ENCODE measurements around the gene DENND1C. TPM values are rescaled to one million over a fixed set of nuclear protein-coding genes. Genes with fewer than 3 reads are reported as not detected.
"Not testable (repeated sequence)": the region's sequence is repeated elsewhere in the genome, so short reads cannot be mapped to it uniquely, and the experiment has no call there.

The DENND1C gene
- total RNA-seq, 4 donors from 2014 or later: 1.1 to 8.1 (median 2.5) TPM

DNA sequence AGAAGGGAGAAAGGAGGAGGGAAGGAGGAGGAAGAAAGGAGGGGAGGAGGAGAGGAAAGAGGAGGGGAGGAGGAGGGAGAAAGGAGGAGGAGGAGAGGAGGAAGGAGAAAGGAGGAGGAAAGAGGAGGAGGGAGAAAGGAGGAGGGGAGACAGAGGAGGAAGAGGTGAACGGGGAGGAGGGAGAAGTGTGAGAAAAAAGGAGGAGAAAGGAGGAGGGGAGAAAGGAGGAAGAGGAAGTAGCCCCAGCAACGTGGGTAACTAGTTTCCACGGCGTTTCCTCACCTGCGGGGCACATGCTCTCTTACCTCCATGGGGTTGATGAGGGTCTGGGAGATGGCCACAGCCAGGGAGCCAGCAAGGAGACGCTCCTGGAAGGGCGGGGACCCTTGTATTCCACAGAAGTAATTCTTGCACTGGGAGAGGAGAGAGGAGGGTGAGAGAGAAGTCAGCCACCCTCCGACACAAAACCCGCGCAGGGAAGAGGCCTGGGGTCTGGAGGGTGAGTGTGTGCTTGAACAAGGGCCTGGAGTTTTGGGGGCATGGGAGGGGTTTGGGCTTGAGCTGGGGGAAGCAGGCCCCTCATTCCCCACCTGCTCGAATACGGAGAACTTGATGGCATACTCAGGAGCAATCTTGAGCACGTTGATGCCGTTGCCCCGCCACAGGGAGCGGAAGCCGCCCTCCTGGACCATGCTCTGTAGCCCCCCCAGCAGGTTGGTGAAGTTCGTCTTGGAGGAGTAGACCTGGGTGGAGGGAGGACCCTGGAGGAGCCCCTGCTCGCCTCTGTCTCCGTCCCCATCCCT is 52.0 kb downstream of the DENND1C start:
- Histone ChIP-seq H3K4me3 (no peak overlapping the region), H3K27me3 (no peaks in the 10 kb centered on the region), H3K4me1 (peaks cover 0 to 9% (median 2%) of the 10 kb centered on the region in 4 donors), H3K9me3 (no peaks in the 10 kb centered on the region), H3K36me3 (no peaks in the 10 kb centered on the region), H3K27ac (no peak overlapping the region)
- no peak for DNase-seq (ENCODE audit: low spot score in 2 of 2)
- no peak for TF ChIP-seq EP300 (IDR thresholded peaks at IDR 0.05)
- no peak for TF ChIP-seq POLR2A (IDR thresholded peaks at IDR 0.05)
- no peak for TF ChIP-seq CTCF (IDR thresholded peaks at IDR 0.05)
- WGBS, 2 donors: 55 to 57% methylated on average over 20 of the region's 20 CpGs

GRCh38 chr19:6428692-6429418 is 52.7 kb downstream of the DENND1C start:
- H3K27me3 ChIP-seq; DNase-seq (ENCODE audit: low spot score in 2 of 2); H3K27ac ChIP-seq; H3K36me3 ChIP-seq; H3K4me1 ChIP-seq; H3K9me3 ChIP-seq; H3K4me3 ChIP-seq: not testable (repeated sequence)
- 88 to 93% methylated on average over 2 of the region's 2 CpGs for WGBS, 2 donors

GRCh38 chr19:6427131-6427530 is 54.5 kb downstream of the DENND1C start:
- Histone ChIP-seq H3K4me1 (peaks cover 0 to 24% (median 18%) of the 10 kb centered on the region in 4 donors), H3K4me3 (no peak overlapping the region), H3K9me3 (no peaks in the 10 kb centered on the region), H3K27ac (no peak overlapping the region), H3K36me3 (peaks cover 0 to under 1% (median 0%) of the 10 kb centered on the region in 3 donors), H3K27me3 (no peaks in the 10 kb centered on the region)
- WGBS, 2 donors: 92 to 99% methylated on average over 14 of the region's 18 CpGs
- DNase-seq (ENCODE audit: low spot score in 2 of 2): no peak
- no peak for TF ChIP-seq CTCF (IDR thresholded peaks at IDR 0.05)

DNA sequence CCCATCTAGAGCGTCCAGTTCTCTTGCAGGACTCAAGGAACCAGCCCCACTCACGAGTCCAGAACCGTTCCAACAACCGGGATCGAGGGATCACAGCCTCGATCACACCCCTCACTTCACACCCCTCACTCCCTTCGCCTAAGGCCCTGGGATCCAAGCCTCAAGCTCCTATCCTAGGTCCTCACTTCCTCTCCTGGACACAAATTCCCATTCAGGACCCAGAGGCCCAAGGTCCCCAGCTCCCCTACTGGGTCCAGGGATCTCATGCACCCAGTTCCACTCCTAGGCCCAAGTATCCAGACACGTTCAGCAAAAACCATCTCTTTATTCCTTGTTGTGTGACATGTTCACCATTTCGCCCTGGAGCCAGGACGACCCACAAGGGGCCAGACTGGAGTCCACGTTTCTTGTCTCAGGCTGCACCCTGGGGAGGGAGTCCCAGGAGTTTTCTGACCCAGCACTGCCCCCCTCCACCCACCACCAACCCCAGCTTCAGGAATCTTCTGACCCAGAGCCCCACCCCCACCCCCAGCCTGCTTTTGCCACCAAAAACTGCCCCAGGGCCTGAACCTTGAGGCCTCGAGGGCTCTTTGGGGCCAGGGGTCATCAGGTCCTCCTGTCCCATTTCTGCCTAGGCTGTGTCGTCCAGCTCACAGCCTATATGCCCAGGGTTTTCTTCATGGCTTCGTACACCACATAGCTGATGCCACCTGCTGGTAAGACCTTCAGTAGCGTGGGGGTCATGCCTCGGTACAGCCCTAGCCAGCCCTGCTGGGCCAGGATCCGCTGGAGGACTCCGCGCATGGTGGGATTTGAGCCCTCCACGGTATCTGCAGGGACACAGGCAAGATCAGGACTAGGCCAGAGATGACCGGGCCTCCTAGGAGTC is 55.6 kb downstream of the DENND1C start:
- Histone ChIP-seq H3K4me3 (peak overlapping the region in 3 of 4 donors; percentile 20 to 37 (median 21)), H3K27ac (peak overlapping the region; percentile 78 to 92 (median 88)), H3K9me3 (no peaks in the 10 kb centered on the region), H3K27me3 (no peaks in the 10 kb centered on the region), H3K36me3 (peaks cover 0 to 12% (median 0%) of the 10 kb centered on the region in 3 donors), H3K4me1 (peaks cover 0 to 35% (median 26%) of the 10 kb centered on the region in 4 donors)
- TF ChIP-seq POLR2A (IDR thresholded peaks at IDR 0.05) (no peak), EP300 (IDR thresholded peaks at IDR 0.05) (no peak), CTCF (IDR thresholded peaks at IDR 0.05) (no peak)
- no peak for DNase-seq (ENCODE audit: low spot score in 2 of 2)
- 85 to 89% methylated on average over 20 to 21 of the region's 21 CpGs for WGBS, 2 donors

DNA sequence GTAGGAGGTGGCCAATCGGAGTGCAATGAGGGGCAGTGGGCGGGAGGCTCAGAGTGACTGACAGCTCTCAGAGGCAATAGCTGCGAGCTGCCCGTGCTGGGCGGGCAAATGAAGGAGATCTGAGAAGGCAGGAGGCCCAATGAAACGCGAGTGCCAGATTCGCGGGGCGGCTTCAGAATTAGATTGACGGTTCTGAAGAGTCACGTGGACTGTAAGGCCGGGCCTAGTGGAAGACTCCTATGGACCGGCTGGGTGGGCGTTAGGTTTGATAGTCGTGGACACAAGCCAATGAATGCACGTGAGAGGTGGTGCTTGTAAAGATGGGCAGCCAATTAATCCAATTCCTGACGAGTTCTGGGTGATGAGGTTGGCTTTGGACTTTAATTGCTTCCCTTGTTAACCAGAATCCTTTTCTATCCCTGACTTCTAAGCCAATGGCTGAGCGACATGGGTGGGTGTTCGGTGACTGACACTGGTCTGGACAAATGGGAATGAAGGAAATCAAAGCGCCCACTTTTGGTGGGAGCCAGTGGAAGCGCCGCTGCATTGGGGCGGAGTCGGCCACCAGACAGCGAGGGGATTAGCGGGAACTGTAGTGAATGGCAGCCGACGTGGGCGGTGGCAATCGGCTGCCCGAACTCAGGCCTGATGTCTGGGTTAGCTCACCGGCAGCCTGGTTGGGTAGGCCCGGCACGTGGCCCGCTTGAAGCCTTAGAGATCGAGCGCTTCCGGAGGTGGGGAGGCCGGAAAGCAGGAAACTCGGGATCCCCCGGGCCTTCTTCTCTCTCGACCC is 56.5 kb downstream of the DENND1C start:
- H3K9me3 ChIP-seq: no peaks in the 10 kb centered on the region
- H3K4me1 ChIP-seq: peaks cover 0 to 44% (median 26%) of the 10 kb centered on the region in 4 donors
- peak overlapping the region; percentile 78 to 92 (median 88) for H3K27ac ChIP-seq
- peak; percentile 99 to 100 for DNase-seq (ENCODE audit: low spot score in 2 of 2)
- H3K36me3 ChIP-seq: peaks cover 0 to 20% (median 0%) of the 10 kb centered on the region in 3 donors
- TF ChIP-seq POLR2A (IDR thresholded peaks at IDR 0.05) (peak in 1 of 2 donors; percentile 22), CTCF (IDR thresholded peaks at IDR 0.05) (peak in 2 of 5 experiments; percentile 16 to 49), EP300 (IDR thresholded peaks at IDR 0.05) (peak; percentile 40 to 65)
- H3K27me3 ChIP-seq: no peaks in the 10 kb centered on the region
- WGBS, 2 donors: 4 to 8% methylated on average over 41 to 43 of the region's 43 CpGs
- H3K4me3 ChIP-seq: peak overlapping the region; percentile 20 to 95 (median 46)
